ENCODE results near the gene ACTBL2. TPM values are rescaled to one million over a fixed set of nuclear protein-coding genes. Genes with fewer than 3 reads are reported as not detected.

Gene ACTBL2
- total RNA-seq: 0.06 TPM in 1 of 2 replicates, not detected in the other

GRCh38 chr5:57482671-57483106 is at the start of gene ACTBL2:
ACTBL2 (minus strand) TSS chr5:57482811; CDS start chr5:57482707, 104 bp downstream.

